Measurements from ENCODE around the gene WFDC1.

- TF ChIP-seq GATA2 (IDR thresholded peaks at IDR 0.05; ENCODE audit: insufficient read depth, insufficient read length, low read depth, low read length) = no peak
- no peak for TF ChIP-seq POLR2AphosphoS5 (IDR thresholded peaks at IDR 0.05; ENCODE audit: insufficient read depth, low read depth, low read length)
- no peak for TF ChIP-seq CTCF (IDR thresholded peaks at IDR 0.05; ENCODE audit: extremely low read depth in 1 of 2, insufficient read depth in 1 of 2, low read depth in 1 of 2, low read length in 2 of 2)
- no peak for TF ChIP-seq POLR2A (IDR thresholded peaks at IDR 0.05; ENCODE audit: low read depth, low read length)
Observed at GRCh38 chr16:84278333-84278732, 16.3 kb upstream of the WFDC1 start.
